Tongue (tissue), 2 donors: ENCODE results near the gene STK32C. TPM values are rescaled to one million over a fixed set of nuclear protein-coding genes. Genes with fewer than 3 reads are reported as not detected.
"Not testable (repeated sequence)": the region's sequence is repeated elsewhere in the genome, so short reads cannot be mapped to it uniquely, and the experiment has no call there.

Experiments used
- DNase-seq: peaks from one replicate; pipeline ENCODE4 v3.0.0-alpha.2; 2015
- total RNA-seq: library from RNA; depleted of rRNA; stranded (reverse); fragments of >200 nt; gene quantifications from one replicate; pipeline ENCODE4 v1.2.3, GENCODE V29; 2014

The STK32C gene
- total RNA-seq, 1 donor from 2014 or later: 7.8 TPM

- no peak for DNase-seq
Observed at GRCh38 chr10:132301371-132302330, 6.1 kb downstream of the STK32C start.

GRCh38 chr10:132300582-132300981 lies 7.2 kb downstream of the STK32C start:
- no peak for DNase-seq

DNA sequence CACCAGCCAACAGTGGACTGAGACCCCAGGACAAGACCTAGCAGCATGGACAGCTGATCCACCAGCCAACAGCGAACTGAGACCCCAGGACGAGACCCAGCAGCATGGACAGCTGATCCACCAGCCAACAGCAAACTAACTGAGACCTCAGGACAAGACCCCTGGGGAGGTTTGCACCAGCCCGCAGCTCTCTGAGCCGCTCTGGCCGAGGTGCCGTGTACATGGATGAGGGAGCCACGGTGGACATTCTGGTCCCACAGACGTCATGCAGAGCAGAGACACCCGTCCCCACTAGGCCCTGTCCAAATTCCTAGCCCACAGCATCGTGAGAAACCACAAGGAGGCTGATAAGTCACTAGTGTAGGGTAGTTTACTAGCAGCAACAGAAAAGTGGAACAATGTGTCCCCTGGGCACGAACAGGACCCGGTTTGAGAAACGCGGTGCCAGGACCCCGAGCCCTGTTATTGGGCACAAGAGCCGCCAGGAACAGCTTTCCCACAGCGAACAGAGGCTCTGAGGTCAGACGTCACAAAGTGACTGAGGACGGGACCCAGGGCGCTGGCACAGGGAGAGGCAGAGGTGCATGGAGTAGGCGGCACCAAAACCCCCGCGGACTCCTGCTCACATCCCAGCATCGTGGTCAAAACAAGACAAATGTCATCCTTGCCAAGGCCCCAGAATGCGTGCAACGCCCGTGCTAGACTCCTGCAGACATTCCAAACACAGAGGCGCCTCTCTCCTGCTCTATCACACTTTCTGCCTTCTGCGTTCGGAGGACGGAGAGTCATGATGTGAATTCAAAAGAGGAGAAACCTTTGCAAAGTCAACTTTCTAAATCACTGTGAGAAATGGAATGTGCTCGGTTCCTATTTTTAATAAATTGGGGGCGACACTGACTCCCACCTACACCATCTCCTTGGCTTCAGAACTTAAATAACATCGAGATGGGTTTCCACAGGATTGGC lies 8.1 kb downstream of the STK32C start:
- no peak for DNase-seq

GRCh38 chr10:132298038-132298881 lies 9.5 kb downstream of the STK32C start:
- DNase-seq: no peak

DNA sequence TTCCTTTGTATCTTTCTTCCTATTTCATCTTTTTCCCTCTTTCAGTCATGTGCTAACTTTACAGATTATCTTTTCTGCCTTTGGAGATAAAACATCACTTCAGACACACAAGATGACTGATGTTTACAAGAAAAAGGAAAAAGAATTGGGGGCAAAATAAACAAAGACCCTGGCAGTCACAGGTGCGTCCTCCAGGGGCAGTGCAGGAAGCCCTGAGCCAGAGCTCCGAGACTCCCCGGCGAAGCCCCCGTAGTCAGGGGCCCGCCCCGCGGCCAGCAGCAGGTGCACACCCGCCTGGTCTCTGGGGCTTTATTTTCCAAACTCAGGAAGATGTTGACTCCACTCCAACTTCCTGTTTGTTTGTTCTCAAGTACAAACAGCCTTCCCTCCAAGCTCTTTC lies 10.2 kb downstream of the STK32C start:
- peak; percentile 30 for DNase-seq

GRCh38 chr10:132296666-132297443 lies 10.9 kb downstream of the STK32C start:
- DNase-seq: no peak

- not testable (repeated sequence) for DNase-seq
Observed at GRCh38 chr10:132295481-132295880, 12.3 kb downstream of the STK32C start.

- DNase-seq: peak; percentile 35
Observed at GRCh38 chr10:132294561-132295318, 13.0 kb downstream of the STK32C start.

GRCh38 chr10:132293813-132294520 lies 13.8 kb downstream of the STK32C start:
- DNase-seq: no peak

DNA sequence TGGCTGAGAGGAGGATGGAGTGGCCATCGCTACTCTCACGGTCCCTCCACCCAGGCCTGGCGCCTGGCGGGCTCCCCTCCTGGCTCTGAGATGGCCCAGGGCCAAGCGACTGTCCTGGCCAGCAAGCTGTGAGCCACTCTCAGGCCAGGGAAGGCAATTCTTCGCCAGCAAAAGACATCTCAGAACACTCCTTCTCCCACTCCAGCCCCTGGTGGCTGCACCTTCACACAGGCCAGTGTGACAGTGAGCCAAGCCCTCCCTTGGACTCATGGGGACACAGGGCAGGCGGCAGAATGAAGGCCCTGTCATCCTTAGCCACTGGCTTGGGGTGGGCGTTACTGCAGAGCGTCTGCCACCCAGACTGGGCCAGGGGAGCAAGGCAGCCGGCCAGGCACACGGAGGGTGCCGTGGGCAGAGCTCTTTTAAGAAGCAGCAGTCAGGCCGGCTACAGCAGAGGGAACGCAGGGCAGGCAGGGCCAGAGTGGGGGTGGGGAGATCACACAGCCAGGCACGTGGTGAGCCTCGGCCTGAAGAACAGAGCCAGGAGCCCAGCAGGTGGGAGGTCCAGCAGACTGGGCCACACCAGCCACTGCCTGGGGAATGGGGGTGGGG lies 14.4 kb downstream of the STK32C start:
- DNase-seq: no peak

GRCh38 chr10:132292287-132293200 lies 15.2 kb downstream of the STK32C start:
- no peak for DNase-seq

DNA sequence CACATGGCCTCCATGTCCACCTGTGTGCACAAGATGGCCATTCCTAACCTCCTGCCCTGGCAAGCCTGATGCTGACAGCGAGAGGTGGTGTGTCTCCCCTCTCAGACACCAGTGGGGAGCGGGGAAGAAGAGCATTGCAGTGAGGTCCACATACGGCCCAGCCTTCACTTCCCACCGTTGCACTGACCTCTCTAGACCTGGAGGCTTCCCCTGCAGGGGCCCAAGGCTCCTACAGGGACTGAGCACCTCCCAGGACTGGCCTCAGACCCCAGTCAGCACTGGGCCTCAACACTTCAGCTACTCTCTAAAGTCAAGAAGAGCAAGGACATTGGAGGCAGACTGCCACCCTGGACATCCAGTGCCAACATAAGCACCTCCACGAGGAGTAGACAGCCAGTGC lies 15.9 kb downstream of the STK32C start:
- no peak for DNase-seq

DNA sequence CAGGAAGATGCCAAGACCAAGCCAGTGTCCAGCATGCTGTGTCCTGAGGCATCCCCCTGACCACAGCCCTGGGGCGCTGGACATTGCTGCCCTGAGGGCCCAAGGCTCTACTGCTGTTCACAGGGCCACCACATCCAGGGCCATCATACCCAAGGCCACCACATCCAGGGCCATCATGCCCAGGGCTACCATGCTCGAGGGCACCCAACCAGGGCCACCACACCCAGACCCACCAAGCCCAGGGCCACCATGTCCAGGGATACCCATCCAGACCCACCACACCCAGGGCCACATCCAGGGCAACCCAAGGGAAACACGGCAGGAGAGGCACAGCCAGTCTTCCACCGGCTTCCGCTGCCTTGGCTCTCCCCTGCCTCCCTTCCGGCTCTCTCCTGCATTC lies 17.1 kb downstream of the STK32C start:
- no peak for DNase-seq

- no peak for DNase-seq
Observed at GRCh38 chr10:132289439-132289838, 18.3 kb downstream of the STK32C start.

DNA sequence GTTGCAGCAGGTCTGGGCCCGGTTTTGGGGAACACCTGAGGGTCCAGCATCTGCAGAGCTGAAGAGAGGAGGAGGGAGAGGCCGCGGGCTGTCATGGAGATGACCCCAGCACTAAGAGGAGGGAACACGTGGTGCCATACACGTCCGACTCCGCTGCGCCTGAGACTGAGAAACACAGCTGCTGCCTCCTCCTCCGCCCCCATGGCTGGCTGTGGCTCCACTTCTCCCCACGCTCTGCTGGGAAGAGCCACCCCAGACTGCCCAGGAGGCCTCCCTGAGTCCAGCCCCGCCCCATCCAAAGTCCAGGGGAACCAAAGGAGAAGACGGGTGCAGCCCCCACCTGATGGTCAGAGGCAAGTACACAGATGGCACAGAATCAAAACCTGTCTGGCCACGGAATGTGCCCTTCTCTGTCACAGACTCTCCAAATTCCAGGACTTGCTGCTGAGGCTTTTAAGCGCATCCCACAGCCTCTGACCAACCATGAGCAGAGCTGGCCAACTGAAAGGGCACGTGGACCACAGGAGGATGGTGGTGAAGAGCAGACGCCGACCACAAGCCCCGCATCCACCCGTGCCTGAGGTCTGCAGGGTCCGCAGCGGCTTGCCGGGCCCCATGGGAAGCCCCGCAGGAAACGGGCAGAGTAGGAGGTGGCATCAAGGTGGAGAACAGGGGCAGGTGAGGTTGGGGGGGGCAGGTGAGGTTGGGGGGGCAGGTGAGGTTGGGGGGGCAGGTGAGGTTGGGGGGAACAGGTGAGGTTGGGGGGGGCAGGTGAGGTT lies 24.0 kb downstream of the STK32C start:
- peak; percentile 56 for DNase-seq

GRCh38 chr10:132282667-132283603 lies 24.8 kb downstream of the STK32C start:
- DNase-seq: peak; percentile 48
